A673 (cell line): ENCODE results near the gene GNLY. TPM values are rescaled to one million over a fixed set of nuclear protein-coding genes. Genes with fewer than 3 reads are reported as not detected.
A peak's percentile ranks its signal among the peaks of the same experiment; 100 is the strongest.

Experiments used
- BruUV-seq: library from RNA; stranded (reverse); fragments of 400-500 nt; replicated peaks from 2 replicates; lab custom pipeline; 2021; lab: Mats Ljungman, UMichigan
- CTCF ChIA-PET: fragments of 300-600 bp; sonication (Branson Sonifier 250); formaldehyde crosslinking; loops from one replicate; lab custom pipeline; 2022; ENCODE audit warnings: antibody characterized with exemption; lab: Charles Lee
- POLR2A ChIA-PET: fragments of 300-600 bp; sonication (Branson Sonifier 250); formaldehyde crosslinking; loops from one replicate; lab custom pipeline; 2022; ENCODE audit warnings: antibody characterized with exemption; ENCODE audit not compliant: low non-redundant PET; lab: Charles Lee
- DNase-seq: peaks from one replicate; pipeline ENCODE4 v3.0.0-alpha.2; 2015; ENCODE audit warnings: low spot score
- H3K27ac ChIP-seq: fragments of 200-600 bp; sonication (generic); 2 replicates; pipeline ENCODE4 v1.5.1; 2016; ENCODE audit warnings: mixed run types, low read depth, mild to moderate bottlenecking, mixed read lengths, antibody characterized with exemption, low read length; ENCODE audit not compliant: poor library complexity, severe bottlenecking
- H3K27me3 ChIP-seq: fragments of 200-600 bp; sonication (generic); replicated peaks from 2 replicates; pipeline ENCODE4 v1.6.1; 2017; ENCODE audit warnings: mixed run types, low read depth, mild to moderate bottlenecking, mixed read lengths, antibody characterized with exemption, low read length; ENCODE audit not compliant: insufficient read depth, poor library complexity
- H3K36me3 ChIP-seq: fragments of 200-600 bp; sonication (generic); 2 replicates; pipeline ENCODE4 v1.6.1; 2016; ENCODE audit warnings: mixed run types, mild to moderate bottlenecking, mixed read lengths, antibody characterized with exemption, low read length; ENCODE audit not compliant: insufficient read depth, poor library complexity, severe bottlenecking
- H3K4me1 ChIP-seq: fragments of 200-600 bp; sonication (generic); 2 replicates; pipeline ENCODE4 v1.6.1; 2017; ENCODE audit warnings: mixed run types, mild to moderate bottlenecking, mixed read lengths, antibody characterized with exemption, low read length; ENCODE audit not compliant: insufficient read depth, poor library complexity, severe bottlenecking
- H3K4me3 ChIP-seq: fragments of 200-600 bp; sonication (generic); 2 replicates; pipeline ENCODE4 v1.5.1; 2016; ENCODE audit warnings: low read depth, mixed run types, mild to moderate bottlenecking, mixed read lengths, low read length; ENCODE audit not compliant: poor library complexity, severe bottlenecking
- H3K9me3 ChIP-seq: fragments of 200-600 bp; sonication (generic); 2 replicates; pipeline ENCODE4 v1.6.1; 2016; ENCODE audit warnings: mixed run types, low read depth, mild to moderate bottlenecking, mixed read lengths, antibody characterized with exemption, low read length; ENCODE audit not compliant: poor library complexity, severe bottlenecking
- CTCF ChIP-seq: fragments of 300-800, 200-600 bp; sonication (generic); conservative IDR thresholded peaks from 2 replicates; pipeline ENCODE4 v1.5.1; 2017; ENCODE audit warnings: low read depth, mild to moderate bottlenecking, antibody characterized with exemption, low read length, moderate library complexity, mixed read lengths
- EZH2 ChIP-seq: fragments of 200-600 bp; sonication (generic); IDR thresholded peaks from 2 replicates; pipeline ENCODE4 v1.6.1; 2017; ENCODE audit warnings: borderline replicate concordance, low read depth, mild to moderate bottlenecking, mixed read lengths, antibody characterized with exemption, low read length; ENCODE audit not compliant: poor library complexity, severe bottlenecking
- intact Hi-C: fragments of 100-400 bp; cut with micrococcal nuclease; formaldehyde crosslinking; loops from one replicate; pipeline ENCODE4 v1.10.0; 2022; ENCODE audit not compliant: unreplicated experiment
- total RNA-seq: library from RNA; stranded (reverse); gene quantifications from 2 replicates; pipeline ENCODE4 v1.2.3, GENCODE V29; 2021

GNLY gene
- total RNA-seq, 1 experiment from 2014 or later = not detected

- no TSS peak for BruUV-seq
- no peak overlapping the region for H3K4me3 ChIP-seq
- H3K4me1 ChIP-seq = peaks cover 30% of the 10 kb centered on the region
- intact Hi-C loops = no loop called here
- H3K9me3 ChIP-seq = no peaks in the 10 kb centered on the region
- POLR2A ChIA-PET = no interaction called here
- peak overlapping the region; percentile 52 for H3K27ac ChIP-seq
- DNase-seq = no peak
- no peaks in the 10 kb centered on the region for H3K36me3 ChIP-seq
- H3K27me3 ChIP-seq = no peaks in the 10 kb centered on the region
- TF ChIP-seq CTCF = no peak
- no peak for TF ChIP-seq EZH2
- CTCF ChIA-PET = interaction anchor here (0.6 kb wide), 2 partner anchors 17 to 113 kb away, joined by 3 read pairs; no protein-coding TSS in a partner anchor
Observed at GRCh38 chr2:85702800-85703199, 8.6 kb downstream of the GNLY start.

- no peaks in the 10 kb centered on the region for H3K36me3 ChIP-seq
- TF ChIP-seq CTCF (no peak), EZH2 (no peak)
- H3K9me3 ChIP-seq = no peaks in the 10 kb centered on the region
- H3K4me1 ChIP-seq = peaks cover 30% of the 10 kb centered on the region
- POLR2A ChIA-PET = interaction anchor here (0.7 kb wide), 1 partner anchor 165 kb away, joined by 3 read pairs; no protein-coding TSS in a partner anchor
- intact Hi-C loops = no loop called here
- no TSS peak for BruUV-seq
- H3K4me3 ChIP-seq = no peak overlapping the region
- H3K27me3 ChIP-seq = no peaks in the 10 kb centered on the region
- CTCF ChIA-PET = interaction anchor here (0.6 kb wide), 1 partner anchor 17 kb away, joined by 3 read pairs; no protein-coding TSS in a partner anchor
- peak overlapping the region; percentile 52 for H3K27ac ChIP-seq
- DNase-seq = peak; percentile 32
Observed at GRCh38 chr2:85703329-85703728, 9.2 kb downstream of the GNLY start.

GRCh38 chr2:85704038-85704437 lies 9.9 kb downstream of the GNLY start:
- POLR2A ChIA-PET = no interaction called here
- TF ChIP-seq EZH2 (no peak), CTCF (no peak)

More at GRCh38 chr2:85704038-85704437, 9.9 kb downstream of the GNLY start:
- no peaks in the 10 kb centered on the region for H3K9me3 ChIP-seq
- H3K4me1 ChIP-seq = peaks cover 30% of the 10 kb centered on the region
- H3K27me3 ChIP-seq = no peaks in the 10 kb centered on the region
- BruUV-seq = no TSS peak
- H3K36me3 ChIP-seq = no peaks in the 10 kb centered on the region
- no peak overlapping the region for H3K4me3 ChIP-seq
- DNase-seq = no peak
- intact Hi-C loops = loop anchor here (1.0 kb wide), 1 partner anchor 48 kb away; no protein-coding TSS in a partner anchor
- no peak overlapping the region for H3K27ac ChIP-seq
- CTCF ChIA-PET = interaction anchor here (0.6 kb wide), 1 partner anchor 25 kb away, joined by 3 read pairs; no protein-coding TSS in a partner anchor
